Measurements from ENCODE around the gene DESI2. TPM values are rescaled to one million over a fixed set of nuclear protein-coding genes. Genes with fewer than 3 reads are reported as not detected.
"Not testable (repeated sequence)": the region's sequence is repeated elsewhere in the genome, so short reads cannot be mapped to it uniquely, and the experiment has no call there.

The DESI2 gene
- total and polyA plus RNA-seq, 8 donors: 4.9 to 13.2 (median 7.0) TPM

- no peak for TF ChIP-seq CTCF (IDR thresholded peaks at IDR 0.05)
- Histone ChIP-seq H3K4me3 (no peak overlapping the region), H3K9me3 (no peaks in the 10 kb centered on the region), H3K27ac (no peak overlapping the region), H3K27me3 (no peaks in the 10 kb centered on the region), H3K36me3 (no peaks in the 10 kb centered on the region), H3K4me1 (no peaks in the 10 kb centered on the region)
- 91 to 95% methylated on average over 6 of the region's 6 CpGs for WGBS, 2 donors
- FAIRE-seq: no peak
- intact Hi-C loops (cut with DNase I): no loop called here
- no peak for DNase-seq
- ATAC-seq: no peak
Observed at GRCh38 chr1:244731651-244732050, 78.7 kb downstream of the DESI2 start.

- H3K36me3 ChIP-seq: no peaks in the 10 kb centered on the region
- no peaks in the 10 kb centered on the region for H3K4me1 ChIP-seq
- ATAC-seq (no peak), DNase-seq (no peak), FAIRE-seq (no peak)
- no peak for TF ChIP-seq CTCF (IDR thresholded peaks at IDR 0.05)
- 78 to 81% methylated on average over 15 of the region's 15 CpGs for WGBS, 2 donors
- no peaks in the 10 kb centered on the region for H3K27me3 ChIP-seq
- no peak overlapping the region for H3K4me3 ChIP-seq
- intact Hi-C loops (cut with DNase I): no loop called here
- H3K9me3 ChIP-seq: no peaks in the 10 kb centered on the region
- no peak overlapping the region for H3K27ac ChIP-seq
Observed at GRCh38 chr1:244732851-244733450, 80.0 kb downstream of the DESI2 start.

GRCh38 chr1:244735404-244735803 lies 82.5 kb downstream of the DESI2 start:
- Histone ChIP-seq H3K27ac (no peak overlapping the region), H3K9me3 (no peaks in the 10 kb centered on the region), H3K4me1 (no peaks in the 10 kb centered on the region), H3K4me3 (no peak overlapping the region), H3K36me3 (no peaks in the 10 kb centered on the region), H3K27me3 (no peaks in the 10 kb centered on the region)
- FAIRE-seq (no peak), ATAC-seq (no peak), DNase-seq (no peak)
- WGBS, 2 donors: 92 to 95% methylated on average over 6 of the region's 6 CpGs
- intact Hi-C loops (cut with DNase I): no loop called here
- TF ChIP-seq CTCF (IDR thresholded peaks at IDR 0.05): no peak

GRCh38 chr1:244735876-244736561 lies 83.1 kb downstream of the DESI2 start:
- FAIRE-seq: no peak
- Histone ChIP-seq H3K36me3 (no peaks in the 10 kb centered on the region), H3K27me3 (no peaks in the 10 kb centered on the region), H3K27ac (no peak overlapping the region), H3K9me3 (no peaks in the 10 kb centered on the region), H3K4me1 (no peaks in the 10 kb centered on the region), H3K4me3 (no peak overlapping the region)
- ATAC-seq: no peak
- DNase-seq: no peak
- TF ChIP-seq CTCF (IDR thresholded peaks at IDR 0.05): no peak
- intact Hi-C loops (cut with DNase I): no loop called here
- 90 to 92% methylated on average over 10 of the region's 10 CpGs for WGBS, 2 donors

GRCh38 chr1:244739140-244739539 lies 86.2 kb downstream of the DESI2 start:
- H3K36me3 ChIP-seq; H3K27me3 ChIP-seq; H3K27ac ChIP-seq; ATAC-seq; FAIRE-seq; H3K4me1 ChIP-seq; intact Hi-C loops (cut with DNase I); H3K9me3 ChIP-seq; DNase-seq; H3K4me3 ChIP-seq: not testable (repeated sequence)
- 84% methylated on average over 2 of the region's 2 CpGs for WGBS, 2 donors

- intact Hi-C loops (cut with DNase I); FAIRE-seq; H3K27ac ChIP-seq; H3K9me3 ChIP-seq; H3K4me1 ChIP-seq; H3K27me3 ChIP-seq; ATAC-seq; DNase-seq; H3K4me3 ChIP-seq; H3K36me3 ChIP-seq: not testable (repeated sequence)
- WGBS, 2 donors: 90 to 92% methylated on average over 20 of the region's 20 CpGs
Observed at GRCh38 chr1:244740027-244740617, 87.2 kb downstream of the DESI2 start.

All from pancreas (tissue), 10 donors.